Heart left ventricle (tissue), 16 donors: ENCODE measurements around the gene IKBIP. TPM values are rescaled to one million over a fixed set of nuclear protein-coding genes. Genes with fewer than 3 reads are reported as not detected.
A peak's percentile ranks its signal among the peaks of the same experiment; 100 is the strongest.
"Not testable (repeated sequence)": the region's sequence is repeated elsewhere in the genome, so short reads cannot be mapped to it uniquely, and the experiment has no call there.

Experiments used
- ATAC-seq, 4 donors: fragments of 200-7000 bp; cut with Tn5 transposase; one replicate each; pipeline ENCODE4 v1.9.1; 2020 to 2022; ENCODE audit warnings: moderate library complexity in 4 of 4, mild to moderate bottlenecking in 3 of 4, moderate number of reproducible peaks in 1 of 4
- DNase-seq, 5 donors: peaks; one replicate each; pipeline ENCODE4 v3.0.0-alpha.2; 2020
- H3K27ac ChIP-seq, 12 donors: fragments of 200-600 bp; sonication (generic) in 4 of 12; one replicate each; pipeline versions ENCODE4 v1.5.0 to v1.8.0; 2016 to 2022; ENCODE audit warnings: mild to moderate bottlenecking in 2 of 12
- H3K27me3 ChIP-seq, 9 donors: fragments of 200-600 bp; sonication (generic) in 2 of 9; one replicate each; pipeline versions ENCODE4 v1.5.1 to v1.8.0; 2016 to 2022; ENCODE audit warnings: mild to moderate bottlenecking in 3 of 9
- H3K36me3 ChIP-seq, 9 donors: fragments of 200-600 bp; sonication (generic) in 2 of 9; one replicate each; pipeline versions ENCODE4 v1.5.0 to v1.8.0; 2018 to 2022; ENCODE audit warnings: mild to moderate bottlenecking in 2 of 9
- H3K4me1 ChIP-seq, 12 donors: fragments of 200-600 bp; sonication (generic) in 4 of 12; one replicate each; pipeline versions ENCODE4 v1.5.0 to v1.8.0; 2016 to 2022; ENCODE audit warnings: mild to moderate bottlenecking in 3 of 12
- H3K4me3 ChIP-seq, 12 donors: fragments of 200-600 bp; sonication (generic) in 4 of 12; one replicate each; pipeline versions ENCODE4 v1.5.0 to v1.8.0; 2017 to 2022; ENCODE audit warnings: mild to moderate bottlenecking in 9 of 12, moderate library complexity in 4 of 12
- H3K9me3 ChIP-seq, 12 donors: fragments of 200-600 bp; sonication (generic) in 4 of 12; one replicate each; pipeline versions ENCODE4 v1.5.0 to v1.8.0; 2016 to 2022; ENCODE audit warnings: mild to moderate bottlenecking in 1 of 12
- POLR2A ChIP-seq, 2 donors: fragments of 450-650 bp; IDR thresholded peaks; one replicate each; pipeline ENCODE4 v1.6.1; 2017; ENCODE audit warnings: antibody characterized with exemption in 2 of 2, mild to moderate bottlenecking in 2 of 2, moderate library complexity in 2 of 2
- WGBS, 4 donors: extraction: QIAGEN DNeasy Blood & Tissue Kit in 2 of 4; methylation state at CpG; one replicate each; pipeline versions ENCODE4 v1.1.5 to v1.1.7; 2013 to 2018; 5-methylcytosine and 5-hydroxymethylcytosine counted together
- intact Hi-C, 10 donors: fragments of 100-400 bp; cut with DNase I; formaldehyde crosslinking; loops; one replicate each; pipeline versions ENCODE4 v1.11.1 to v1.14.2; 2022
- polyA plus RNA-seq, 2 donors: library from polyadenylated mRNA; stranded (reverse); fragments of 200-250 nt; gene quantifications; one replicate each; pipeline ENCODE4 v1.2.3, GENCODE V29; 2013
- total RNA-seq, 9 donors: library from RNA; depleted of rRNA in 2 of 9; stranded (reverse); fragments of >200 nt in 2 of 9; fragmentation: NEBNext Ultra II Directional in 3 of 9; extraction: Animal tissue kit (Norgen Biotek cat#: 25700) in 3 of 9; gene quantifications; one replicate each; pipeline versions ENCODE4 v1.1.0 to v1.2.4, GENCODE V29; 2016 to 2023
- TF ChIP-seq, protein P1 (sequence below), 12 donors: fragments of 200-600 bp; sonication (generic) in 4 of 12; IDR thresholded peaks; one replicate each; pipeline versions ENCODE4 v1.5.0 to v1.8.0; 2018 to 2022; ENCODE audit warnings: antibody characterized with exemption in 12 of 12, mild to moderate bottlenecking in 5 of 12
- donor health status: ischemic (EF 13 %, LVEDD 7.1; RV severe dilation, severe dysfunction).
- donor health status: healthy with polysubstance abuse.
- donor health status: DM: no; HTN: yes; CAD: no.
- donor health status: DM: no; HTN: no; CAD: no.
- donor health status: ischemic (EF 25% LVEDD 6.9; RV normal size, moderate dysfunction).
- donor health status: ischemic (EF 25% LVEDD 5.7; RV mildly dilated, moderate dysfunction).
- donor health status: healthy.
- donor health status: DM: yes; HTN: yes; CAD: no.
- donor health status: ischemic (EF 35%, LVEDD 5.7; RV mildly dilated, moderate dysfunction).
- donor health status: nonischemic (EF 11% LVEDD 7.7; RV severe dilation, severe dysfunction).
- donor health status: DM: yes; HTN: yes; CAD: no.
- donor health status: PGD.
- donor health status: ischemic (EF 29% LVEDD 5.4; RV normal size, mild dysfunction).
- donor health status: nonischemic (EF 23%, LVEDD 6.1; RV moderate dilation, normal function).

IKBIP gene
- total and polyA plus RNA-seq, 11 donors, result 3.6 to 16.5 (median 5.2) TPM

GRCh38 chr12:98646294-98647090, 1.9 kb upstream of the IKBIP start:
- WGBS, 4 donors, result 11 to 17% (median 14%) methylated on average over 8 of the region's 8 CpGs
- intact Hi-C loops, result loop anchor here in 6 of 10 donors (5.0 to 10.0 kb wide), 5 partner anchors 52 to 1172 kb away; partner anchors contain the start of gene SLC25A3 (in 3 of the 6)

DNA sequence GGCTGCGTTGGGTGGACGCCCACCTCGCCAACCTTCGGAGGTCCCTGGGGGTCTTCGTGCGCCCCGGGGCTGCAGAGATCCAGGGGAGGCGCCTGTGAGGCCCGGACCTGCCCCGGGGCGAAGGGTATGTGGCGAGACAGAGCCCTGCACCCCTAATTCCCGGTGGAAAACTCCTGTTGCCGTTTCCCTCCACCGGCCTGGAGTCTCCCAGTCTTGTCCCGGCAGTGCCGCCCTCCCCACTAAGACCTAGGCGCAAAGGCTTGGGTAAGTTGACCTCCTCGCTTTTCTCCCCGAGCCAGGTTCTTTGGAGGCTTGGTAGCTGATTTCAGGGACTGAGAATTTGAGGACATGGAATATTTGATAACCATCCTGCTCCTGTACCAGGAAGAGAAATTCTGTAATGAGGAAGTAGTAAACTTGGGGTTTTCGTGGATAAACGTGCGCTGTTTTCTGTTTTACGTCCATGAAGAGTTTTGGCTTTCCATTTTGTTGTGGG, 1.0 kb upstream of the IKBIP start:
- Histone ChIP-seq H3K36me3 (peaks cover 0 to 28% (median 24%) of the 10 kb centered on the region in 9 donors), H3K27me3 (no peaks in the 10 kb centered on the region), H3K4me1 (peaks cover 0 to 35% (median 19%) of the 10 kb centered on the region in 12 donors), H3K4me3 (peak overlapping the region; percentile 75 to 98 (median 92)), H3K9me3 (no peaks in the 10 kb centered on the region), H3K27ac (peak overlapping the region in 11 of 12 donors; percentile 80 to 93 (median 90))
- DNase-seq (peak in 3 of 5 donors; percentile 18 to 33 (median 32)), ATAC-seq (peak in 2 of 4 donors; percentile 4 to 19)
- WGBS, 4 donors, result 1 to 2% (median 1%) methylated on average over 12 to 24 of the region's 24 CpGs
- intact Hi-C loops, result loop anchor here in 8 of 10 donors (1.0 to 10.0 kb wide), 10 partner anchors 51 to 1171 kb away; partner anchors contain the start of gene SLC25A3 (in 7 of the 8)
- TF ChIP-seq POLR2A (IDR thresholded peaks at IDR 0.05), result no peak
- TF ChIP-seq, protein P1, sequence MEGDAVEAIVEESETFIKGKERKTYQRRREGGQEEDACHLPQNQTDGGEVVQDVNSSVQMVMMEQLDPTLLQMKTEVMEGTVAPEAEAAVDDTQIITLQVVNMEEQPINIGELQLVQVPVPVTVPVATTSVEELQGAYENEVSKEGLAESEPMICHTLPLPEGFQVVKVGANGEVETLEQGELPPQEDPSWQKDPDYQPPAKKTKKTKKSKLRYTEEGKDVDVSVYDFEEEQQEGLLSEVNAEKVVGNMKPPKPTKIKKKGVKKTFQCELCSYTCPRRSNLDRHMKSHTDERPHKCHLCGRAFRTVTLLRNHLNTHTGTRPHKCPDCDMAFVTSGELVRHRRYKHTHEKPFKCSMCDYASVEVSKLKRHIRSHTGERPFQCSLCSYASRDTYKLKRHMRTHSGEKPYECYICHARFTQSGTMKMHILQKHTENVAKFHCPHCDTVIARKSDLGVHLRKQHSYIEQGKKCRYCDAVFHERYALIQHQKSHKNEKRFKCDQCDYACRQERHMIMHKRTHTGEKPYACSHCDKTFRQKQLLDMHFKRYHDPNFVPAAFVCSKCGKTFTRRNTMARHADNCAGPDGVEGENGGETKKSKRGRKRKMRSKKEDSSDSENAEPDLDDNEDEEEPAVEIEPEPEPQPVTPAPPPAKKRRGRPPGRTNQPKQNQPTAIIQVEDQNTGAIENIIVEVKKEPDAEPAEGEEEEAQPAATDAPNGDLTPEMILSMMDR (IDR thresholded peaks at IDR 0.05), result no peak

More at GRCh38 chr12:98646294-98647090, 1.9 kb upstream of the IKBIP start:
- Histone ChIP-seq H3K27ac (peak overlapping the region in 1 of 12 donors; percentile 93), H3K36me3 (peaks cover 0 to 37% (median 33%) of the 10 kb centered on the region in 9 donors), H3K9me3 (no peaks in the 10 kb centered on the region), H3K4me3 (peak overlapping the region in 11 of 12 donors; percentile 83 to 98 (median 92)), H3K27me3 (no peaks in the 10 kb centered on the region), H3K4me1 (peaks cover 0 to 35% (median 19%) of the 10 kb centered on the region in 12 donors)
- ATAC-seq (no peak), DNase-seq (no peak)
- TF ChIP-seq POLR2A (IDR thresholded peaks at IDR 0.05), result no peak
- TF ChIP-seq, protein P1 (IDR thresholded peaks at IDR 0.05), result peak in 3 of 12 donors; percentile 7 to 11 (median 7)

GRCh38 chr12:98644433-98644711, 216 bp downstream of the IKBIP start:
- 0% methylated on average over 5 to 20 of the region's 20 CpGs for WGBS, 4 donors
- Histone ChIP-seq H3K4me1 (peaks cover 0 to 39% (median 19%) of the 10 kb centered on the region in 12 donors), H3K27ac (peak overlapping the region; percentile 55 to 93 (median 89)), H3K36me3 (peaks cover 0 to 16% (median 12%) of the 10 kb centered on the region in 9 donors), H3K27me3 (no peaks in the 10 kb centered on the region), H3K4me3 (peak overlapping the region; percentile 75 to 98 (median 92)), H3K9me3 (no peaks in the 10 kb centered on the region)
- intact Hi-C loops, result loop anchor here in 7 of 10 donors (2.0 to 10.0 kb wide), 7 partner anchors 47 to 1170 kb away; partner anchors contain the start of gene SLC25A3 (in 5 of the 7)
- DNase-seq (no peak), ATAC-seq (peak in 3 of 4 donors; percentile 10 to 39 (median 33))
- TF ChIP-seq POLR2A (IDR thresholded peaks at IDR 0.05), result no peak
- TF ChIP-seq, protein P1 (IDR thresholded peaks at IDR 0.05), result peak in 5 of 12 donors; percentile 4 to 34 (median 15)

- not testable (repeated sequence) for H3K27ac ChIP-seq, H3K27me3 ChIP-seq, DNase-seq, H3K9me3 ChIP-seq, H3K36me3 ChIP-seq, ATAC-seq
- peaks cover 0 to 50% (median 19%) of the 10 kb centered on the region in 12 donors for H3K4me1 ChIP-seq
- intact Hi-C loops, result loop anchor here in 4 of 10 donors (5.0 to 10.0 kb wide), 3 partner anchors 46 to 1168 kb away; partner anchors contain the start of gene SLC25A3 (in 2 of the 4)
- H3K4me3 ChIP-seq, result peak overlapping the region in 3 of 12 donors; percentile 6 to 96 (median 92)
- 87 to 95% (median 92%) methylated on average over 5 of the region's 5 CpGs for WGBS, 4 donors
These were observed 1.8 kb downstream of the IKBIP start for GRCh38 chr12:98642801-98643200.
